ENCODE results near the gene NHLRC4.

NHLRC4 gene, protein sequence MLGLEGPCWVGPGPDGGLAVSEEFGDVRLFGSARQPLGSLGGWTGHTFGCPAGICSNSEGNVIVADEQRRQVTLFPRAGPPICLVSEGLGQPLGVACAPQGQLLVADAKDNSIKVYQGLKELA

DNA sequence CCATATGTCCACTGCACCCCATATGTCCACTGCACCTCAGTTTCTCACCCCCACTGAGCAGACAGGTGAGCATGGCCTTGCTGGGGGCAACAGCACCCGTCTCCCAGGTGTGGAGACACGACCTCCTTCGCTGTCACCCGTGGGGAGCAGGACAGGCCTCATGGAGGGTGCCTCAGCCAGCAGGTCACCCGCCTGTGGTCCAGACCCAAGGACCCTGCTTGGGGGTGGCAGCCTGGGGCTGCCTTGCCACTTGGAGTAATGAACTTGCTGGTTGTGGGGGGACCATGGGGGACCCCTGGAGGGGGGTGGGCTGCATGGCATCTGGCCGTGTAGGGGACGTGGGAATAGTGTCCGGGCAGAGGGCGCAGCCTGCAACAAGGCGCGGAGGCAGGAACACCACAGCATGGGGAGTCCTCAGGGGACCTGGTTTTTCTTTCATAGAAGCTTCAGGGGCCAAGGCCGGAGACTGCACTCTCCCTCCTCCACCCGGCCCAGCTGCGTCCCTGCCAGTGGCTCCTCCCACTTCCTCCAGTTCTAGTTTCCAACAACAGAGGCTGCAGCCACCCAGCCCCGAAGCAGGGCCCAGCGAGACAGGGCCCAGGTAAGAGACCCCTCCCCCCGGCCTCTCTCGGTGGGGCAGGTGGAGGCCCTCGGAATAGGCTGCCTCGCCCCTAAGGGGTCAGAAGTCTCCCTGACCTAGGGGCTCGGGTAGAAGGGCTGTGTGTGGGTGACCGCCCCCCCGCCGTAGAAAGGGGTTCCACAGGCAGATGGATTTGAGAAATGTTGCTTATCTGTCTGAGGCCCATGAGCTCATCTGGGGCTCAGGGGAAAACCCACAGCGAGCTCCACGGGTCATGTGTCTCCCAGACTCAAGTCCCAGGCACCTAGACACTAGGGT, at the start of gene NHLRC4:
TSS of gene NHLRC4 (plus strand) at position 531 of the 898 bp plus-strand sequence. CDS start 1,043 bp downstream, outside the sequence.
- peak in 1 of 2 experiments; percentile 25 for DNase-seq

- DNase-seq: no peak
Measured at GRCh38 chr16:518858-519257, 47.9 kb upstream of the NHLRC4 start.

DNA sequence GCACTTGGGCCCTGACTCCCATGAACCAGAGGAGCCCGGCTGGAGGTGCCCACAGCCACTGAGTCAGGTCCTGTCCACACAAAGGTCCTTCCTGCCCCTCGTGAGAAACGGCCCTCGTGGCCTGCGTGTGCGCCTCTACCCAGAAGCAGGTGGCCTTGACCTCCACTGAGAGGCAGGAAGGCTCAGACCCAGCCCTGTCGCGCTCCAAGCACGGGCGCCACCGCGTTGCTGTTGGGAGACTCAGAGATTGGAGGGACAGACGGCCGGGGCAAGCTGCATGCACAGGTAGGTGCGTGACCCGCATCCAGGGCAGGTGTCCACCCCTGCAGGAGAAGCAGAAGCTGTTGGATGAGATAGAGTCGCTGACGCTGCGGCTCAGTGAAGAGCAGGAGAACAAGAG, 47.4 kb upstream of the NHLRC4 start:
- no peak for DNase-seq

GRCh38 chr16:519841-520687, 46.7 kb upstream of the NHLRC4 start:
- no peak for DNase-seq

DNA sequence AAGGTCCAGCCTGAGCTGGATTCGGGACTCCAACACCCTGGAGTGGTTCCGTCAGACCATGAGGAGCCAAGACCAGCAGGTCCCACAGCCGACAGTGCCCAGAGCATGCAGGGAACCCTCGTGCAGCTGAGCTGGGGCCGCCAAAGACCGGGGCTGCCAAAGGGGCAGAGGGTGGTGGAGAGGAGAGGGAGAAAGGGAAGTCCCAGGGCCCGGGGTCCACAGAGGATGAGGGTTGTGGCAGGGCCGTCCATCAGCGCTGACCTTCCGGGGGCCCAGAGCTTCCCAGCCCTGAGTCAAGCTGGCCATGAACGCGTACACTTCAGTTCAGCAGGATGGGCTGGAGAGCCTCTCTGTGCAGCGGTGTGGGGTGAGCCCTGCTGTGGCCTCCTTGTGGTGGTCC, 46.0 kb upstream of the NHLRC4 start:
- DNase-seq: no peak

GRCh38 chr16:521381-522210, 45.2 kb upstream of the NHLRC4 start:
- DNase-seq: no peak

DNA sequence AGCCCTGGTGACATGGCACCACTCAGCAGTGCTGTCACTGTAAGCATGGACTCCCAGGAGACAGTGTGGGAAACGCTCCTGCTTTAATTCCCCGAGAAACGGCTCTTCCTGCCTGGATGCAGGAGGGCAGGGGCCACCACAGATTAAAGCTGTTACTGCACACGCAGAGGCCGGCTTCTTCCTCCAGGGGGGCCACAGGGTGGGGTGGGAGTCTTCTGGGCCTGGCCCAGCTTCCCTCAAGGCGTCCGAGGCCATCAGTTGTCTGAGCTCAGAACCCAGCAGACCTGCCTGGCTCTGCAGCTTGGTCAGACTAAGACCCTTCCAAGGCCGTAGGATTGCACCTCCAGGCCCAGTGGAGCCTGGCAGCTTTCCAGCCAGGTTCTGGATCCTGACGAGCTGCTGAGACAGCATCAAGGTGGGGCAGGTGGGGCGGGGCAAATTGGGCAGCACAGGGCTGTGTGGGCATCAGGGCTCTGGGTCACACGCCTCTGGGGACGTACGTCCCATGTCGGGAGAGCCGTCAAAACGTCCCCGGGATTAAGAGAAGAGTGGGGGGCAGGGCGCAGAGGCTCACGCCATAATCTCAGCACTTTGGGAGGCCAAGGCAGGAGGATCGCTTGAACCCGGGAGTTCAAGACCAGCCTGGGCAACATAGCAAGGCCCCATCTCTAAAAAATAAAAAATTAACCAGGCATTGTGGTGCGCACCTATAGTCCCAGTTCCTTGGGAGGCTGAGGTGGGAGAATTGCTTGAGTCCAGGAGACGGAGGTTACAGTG, 44.3 kb upstream of the NHLRC4 start:
- DNase-seq: no peak

- no peak for DNase-seq
Measured at GRCh38 chr16:523097-523741, 43.6 kb upstream of the NHLRC4 start.

- DNase-seq: no peak
Measured at GRCh38 chr16:524274-525040, 42.3 kb upstream of the NHLRC4 start.

DNA sequence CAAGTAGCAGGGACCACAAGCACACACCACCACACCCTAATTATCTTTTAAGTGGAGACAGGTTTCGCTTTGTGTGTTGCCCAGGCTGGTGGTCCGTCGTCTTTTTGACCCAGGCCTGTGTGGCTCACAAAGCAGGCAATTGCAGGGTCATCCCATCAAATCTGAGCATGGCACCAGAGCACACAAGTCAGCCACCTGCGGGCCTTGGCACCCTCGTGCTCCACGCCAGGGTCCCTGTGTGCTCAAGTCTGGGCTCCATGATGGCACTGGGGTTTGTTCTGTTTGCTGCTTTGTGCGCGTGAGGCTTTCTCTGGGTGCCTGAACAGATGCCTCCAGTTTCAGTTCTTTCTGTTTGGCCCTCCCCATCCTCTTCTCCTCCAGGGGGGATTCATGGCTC, 41.7 kb upstream of the NHLRC4 start:
- no peak for DNase-seq

DNA sequence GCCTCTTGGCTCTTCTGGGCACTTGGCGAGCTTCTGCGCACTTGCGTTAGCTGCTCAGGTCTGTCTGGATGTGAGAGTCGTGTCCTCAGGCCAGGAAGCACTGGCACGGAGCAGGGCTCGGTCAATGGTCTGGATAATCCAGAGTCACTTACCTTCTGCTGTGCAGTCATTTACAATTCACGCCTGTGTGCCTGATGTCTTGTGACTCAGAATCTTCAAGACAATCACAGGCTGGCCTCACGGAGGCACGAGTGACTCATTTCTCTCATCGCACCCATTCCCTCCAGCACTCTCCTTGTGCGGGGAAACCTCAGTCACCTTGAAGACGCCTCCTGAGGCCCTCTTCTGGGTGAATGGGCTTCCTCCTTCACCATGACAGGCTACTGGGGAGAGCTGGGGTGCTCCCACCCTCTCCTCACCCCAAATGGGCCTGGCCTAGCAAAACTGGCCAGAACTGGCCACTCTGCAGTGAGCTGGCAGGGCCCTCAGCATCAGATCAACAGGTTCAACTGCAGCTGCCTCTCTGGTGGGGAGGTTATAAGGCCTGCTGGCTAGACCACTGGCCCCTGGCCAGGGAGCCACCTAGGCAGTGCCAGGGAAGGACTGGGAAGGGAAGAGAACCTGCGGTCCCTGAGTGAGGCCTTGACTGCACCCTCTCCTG, 41.2 kb upstream of the NHLRC4 start:
- DNase-seq: no peak

GRCh38 chr16:526181-527014, 40.4 kb upstream of the NHLRC4 start:
- DNase-seq: peak in 1 of 2 experiments; percentile 39

DNA sequence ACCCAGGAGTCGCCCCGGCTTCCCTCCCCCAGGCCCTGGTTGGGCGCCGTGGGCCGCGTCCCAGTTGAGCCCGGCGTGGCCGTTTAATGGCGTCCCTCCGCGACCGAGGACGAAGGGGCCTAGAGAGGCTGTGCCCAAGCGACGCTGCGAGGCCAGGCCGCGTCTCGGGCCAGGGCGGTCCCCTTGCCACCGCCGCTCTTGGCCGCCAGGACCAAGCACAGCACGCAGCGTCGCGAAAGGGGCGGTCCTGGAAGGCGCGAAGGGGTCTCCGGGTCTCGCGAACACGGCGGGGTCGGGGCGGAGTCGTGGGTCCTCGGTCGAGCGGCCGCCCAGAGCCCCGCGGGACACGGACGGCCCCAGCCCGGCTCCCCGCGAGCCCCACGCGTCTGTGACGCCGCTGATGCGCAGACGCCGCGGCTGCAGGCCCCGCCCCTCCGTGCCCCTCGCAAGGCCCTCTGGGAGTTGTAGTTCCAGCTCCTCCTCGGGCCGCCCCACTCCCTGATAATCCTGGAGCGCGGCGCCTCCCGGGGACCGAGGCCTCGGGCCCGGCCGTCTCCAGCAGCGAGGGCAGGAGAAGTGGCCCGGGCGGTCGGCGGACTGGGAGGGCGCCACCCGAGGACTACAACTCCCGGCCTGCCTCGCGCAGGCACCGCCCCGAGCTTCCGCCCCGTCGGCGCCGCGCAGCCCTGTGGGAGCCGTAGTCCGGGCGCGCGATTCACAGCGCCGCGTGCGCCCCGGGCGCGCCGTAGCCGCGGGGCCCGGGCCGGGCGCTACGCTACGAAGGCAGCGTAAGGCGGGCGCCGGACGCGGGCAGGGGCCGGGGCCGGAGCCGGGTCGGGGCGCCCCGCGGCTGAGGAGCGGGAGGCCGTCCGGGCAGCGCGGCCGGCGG, 39.5 kb upstream of the NHLRC4 start, which contains the start of gene CAPN15:
TSS of gene CAPN15 (plus strand) at position 698 of the 889 bp plus-strand sequence. CDS start 19,127 bp downstream, outside the sequence.
- peak; percentile 89 to 94 for DNase-seq

DNA sequence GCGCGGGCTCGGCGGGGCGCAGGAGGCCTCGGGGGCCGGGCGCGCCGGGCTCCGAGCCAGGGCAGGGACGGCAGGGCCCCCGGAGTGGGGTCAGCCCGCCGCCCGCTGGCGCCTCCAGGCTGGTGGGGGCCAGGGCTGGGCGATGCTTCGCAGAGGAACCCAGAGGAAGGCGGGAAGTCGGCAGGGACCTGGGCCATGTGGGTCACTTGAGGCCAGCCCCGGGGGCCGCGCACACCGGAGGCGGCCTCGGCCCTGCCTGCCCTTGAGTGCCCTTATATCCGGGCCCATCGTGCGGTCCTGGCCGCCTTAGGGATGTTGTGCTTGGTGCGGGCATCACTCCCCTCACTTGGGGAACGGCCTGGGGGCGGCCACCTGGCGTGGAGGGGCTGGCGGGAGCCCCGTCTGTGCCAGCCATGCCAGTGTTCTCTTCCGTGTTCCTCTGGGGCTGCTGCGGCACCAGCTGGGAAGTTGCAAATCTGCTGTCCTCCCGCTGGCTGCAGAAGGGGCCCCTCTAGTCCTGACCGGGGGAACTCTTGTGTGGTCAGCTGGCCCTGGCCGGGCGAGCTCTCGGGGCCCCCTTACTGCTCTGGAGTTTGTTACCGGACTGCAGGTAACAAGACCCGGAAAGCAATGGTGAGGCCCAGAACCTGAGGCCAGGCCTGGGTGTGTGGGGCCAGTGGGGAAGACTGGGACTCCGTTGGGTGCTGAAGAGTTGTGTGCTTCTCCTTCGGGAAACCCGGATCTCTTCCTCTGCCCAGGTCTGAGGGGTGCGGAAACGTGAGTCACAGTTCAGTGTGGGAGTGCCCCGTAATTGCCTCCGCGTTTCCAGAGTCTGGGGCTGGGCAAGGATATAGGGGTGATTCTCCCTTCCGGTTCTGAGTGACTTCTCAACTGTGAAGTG, 38.4 kb upstream of the NHLRC4 start:
- peak in 1 of 2 experiments; percentile 21 for DNase-seq

- no peak for DNase-seq
Measured at GRCh38 chr16:529012-529575, 37.7 kb upstream of the NHLRC4 start.

Data from NCI-H2081 (cell line).